Measurements from ENCODE around the gene KCTD7. TPM values are rescaled to one million over a fixed set of nuclear protein-coding genes. Genes with fewer than 3 reads are reported as not detected.
A peak's percentile ranks its signal among the peaks of the same experiment; 100 is the strongest.
"Not testable (repeated sequence)": the region's sequence is repeated elsewhere in the genome, so short reads cannot be mapped to it uniquely, and the experiment has no call there.

The KCTD7 gene
- total RNA-seq, 2 donors from 2014 or later: 8.6 to 10.0 TPM

DNA sequence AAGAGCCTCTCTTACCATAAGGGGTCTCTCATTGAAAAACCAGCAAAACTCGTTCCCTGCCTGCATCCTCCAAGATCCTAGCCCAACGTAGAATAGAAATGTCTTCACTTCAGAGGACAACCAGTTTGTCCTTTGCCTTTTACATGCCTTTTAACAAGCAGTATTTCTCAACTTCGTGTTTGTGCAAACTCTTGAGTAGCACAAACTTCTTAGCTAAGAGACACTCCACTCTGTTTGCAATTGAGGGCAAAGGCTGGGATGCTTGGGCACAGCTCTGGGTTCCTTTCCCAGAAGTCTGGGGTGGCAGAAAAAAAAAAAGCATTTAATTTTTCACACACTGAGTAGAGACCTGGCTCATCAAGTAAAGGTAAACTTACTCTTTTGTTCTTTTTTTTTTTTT, 19.5 kb upstream of the KCTD7 start:
- no peak for DNase-seq (ENCODE audit: low spot score)
- no peak for TF ChIP-seq CTCF (IDR thresholded peaks at IDR 0.05)

DNA sequence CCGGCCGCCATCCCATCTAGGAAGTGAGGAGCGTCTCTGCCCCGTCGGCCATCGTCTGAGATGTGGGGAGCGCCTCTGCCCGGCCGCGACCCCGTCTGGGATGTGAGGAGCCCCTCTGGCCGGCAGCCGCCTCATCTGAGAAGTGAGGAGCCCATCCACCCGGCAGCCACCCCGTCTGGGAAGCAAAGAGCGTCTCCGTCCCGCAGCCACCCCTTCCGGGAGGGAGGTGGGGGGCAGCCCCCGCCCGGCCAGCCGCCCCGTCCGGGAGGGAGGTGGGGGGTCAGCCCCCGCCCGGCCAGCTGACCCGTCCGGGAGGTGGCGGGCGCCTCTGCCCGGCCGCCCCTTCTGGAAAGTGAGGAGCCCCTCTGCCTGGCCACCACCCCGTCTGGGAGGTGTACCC, 14.1 kb upstream of the KCTD7 start:
- H3K36me3 ChIP-seq; H3K4me1 ChIP-seq; H3K9me3 ChIP-seq; H3K27ac ChIP-seq; H3K27me3 ChIP-seq; H3K4me3 ChIP-seq; DNase-seq (ENCODE audit: low spot score): not testable (repeated sequence)

More for the DNA sequence above, 19.5 kb upstream of the KCTD7 start:
- no peak overlapping the region for H3K27ac ChIP-seq
- no peak overlapping the region for H3K4me3 ChIP-seq
- H3K36me3 ChIP-seq: no peaks in the 10 kb centered on the region
- H3K9me3 ChIP-seq: no peaks in the 10 kb centered on the region
- no peaks in the 10 kb centered on the region for H3K27me3 ChIP-seq
- no peaks in the 10 kb centered on the region for H3K4me1 ChIP-seq

DNA sequence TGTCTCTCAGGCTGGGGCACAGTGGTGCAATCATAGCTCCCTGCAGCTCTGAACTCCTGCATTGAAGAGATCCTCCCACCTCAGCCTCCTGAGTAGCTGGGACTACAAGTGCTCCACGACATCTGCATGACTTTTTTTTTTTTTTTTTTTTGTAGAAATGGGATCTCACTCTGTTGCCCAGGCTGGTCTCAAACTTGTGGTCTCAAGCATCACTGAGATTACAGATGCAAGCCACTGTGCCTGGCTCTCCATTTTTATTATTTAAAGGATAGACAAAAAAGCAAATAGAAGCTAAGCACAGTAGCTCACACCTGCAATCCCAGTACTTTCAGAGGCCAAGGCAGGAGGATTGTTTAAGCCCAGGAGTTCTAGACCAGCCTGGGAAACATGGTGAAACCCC, 13.0 kb upstream of the KCTD7 start:
- Histone ChIP-seq H3K36me3 (no peaks in the 10 kb centered on the region), H3K27ac (no peak overlapping the region), H3K4me3 (no peak overlapping the region), H3K27me3 (no peaks in the 10 kb centered on the region), H3K4me1 (no peaks in the 10 kb centered on the region), H3K9me3 (no peaks in the 10 kb centered on the region)
- TF ChIP-seq CTCF (IDR thresholded peaks at IDR 0.05): no peak
- DNase-seq (ENCODE audit: low spot score): no peak

DNA sequence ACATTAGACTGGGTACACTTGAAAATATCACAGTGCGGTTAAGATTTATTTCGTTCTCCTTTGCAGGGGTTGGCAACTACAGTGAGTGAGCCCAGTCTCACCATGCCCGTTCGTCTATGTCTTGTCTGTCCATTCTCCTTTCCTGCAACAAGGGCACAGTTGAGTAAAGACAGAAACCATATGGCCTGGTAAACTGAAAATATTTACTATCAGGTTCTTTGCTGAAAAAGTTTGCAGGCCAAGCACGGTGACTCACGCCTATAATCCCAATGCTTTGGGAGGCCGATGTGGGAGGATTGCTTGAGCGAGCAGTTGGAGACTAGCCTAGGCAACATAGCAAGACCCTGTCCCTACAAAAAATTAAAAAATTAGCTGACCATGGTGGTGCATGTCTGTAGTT, 11.4 kb upstream of the KCTD7 start:
- TF ChIP-seq CTCF (IDR thresholded peaks at IDR 0.05): no peak
- Histone ChIP-seq H3K4me1 (no peaks in the 10 kb centered on the region), H3K27me3 (no peaks in the 10 kb centered on the region), H3K9me3 (no peaks in the 10 kb centered on the region), H3K36me3 (no peaks in the 10 kb centered on the region), H3K27ac (no peak overlapping the region), H3K4me3 (no peak overlapping the region)
- no peak for DNase-seq (ENCODE audit: low spot score)

DNA sequence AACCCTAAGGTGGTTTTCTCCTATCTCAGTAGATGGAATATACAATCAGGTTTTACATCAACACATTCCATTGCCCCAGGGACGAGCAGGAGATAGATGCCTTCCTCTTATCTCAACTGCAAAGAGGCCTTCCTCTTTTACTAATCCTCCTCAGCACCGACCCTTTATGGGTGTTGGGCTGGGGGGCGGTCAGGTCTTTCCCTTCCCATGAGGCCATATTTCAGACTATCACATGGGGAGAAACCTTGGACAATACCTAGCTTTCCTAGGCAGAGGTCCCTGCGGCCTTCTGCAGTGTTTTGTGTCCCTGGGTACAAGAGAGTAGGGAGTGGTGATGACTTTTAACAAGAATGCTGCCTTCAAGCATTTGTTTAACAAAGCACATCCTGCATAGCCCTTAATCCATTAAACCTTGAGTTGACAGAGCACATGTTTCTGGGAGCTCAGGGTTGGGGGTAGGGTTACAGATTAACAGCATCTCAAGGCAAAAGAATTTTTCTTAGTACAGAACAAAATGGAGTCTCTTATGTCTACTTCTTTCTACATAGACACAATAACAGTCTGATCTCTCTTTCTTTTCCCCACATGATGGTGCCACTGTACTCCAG, 9.2 kb upstream of the KCTD7 start:
- not testable (repeated sequence) for H3K9me3 ChIP-seq; H3K27me3 ChIP-seq; H3K27ac ChIP-seq; H3K36me3 ChIP-seq; H3K4me3 ChIP-seq; DNase-seq (ENCODE audit: low spot score); H3K4me1 ChIP-seq

- no peak for TF ChIP-seq CTCF (IDR thresholded peaks at IDR 0.05)
- Histone ChIP-seq H3K4me1 (peaks cover 0 to 17% of the 10 kb centered on the region in 2 donors), H3K4me3 (no peak overlapping the region), H3K27ac (no peak overlapping the region), H3K27me3 (no peaks in the 10 kb centered on the region), H3K36me3 (no peaks in the 10 kb centered on the region), H3K9me3 (no peaks in the 10 kb centered on the region)
- DNase-seq (ENCODE audit: low spot score): no peak
Measured at GRCh38 chr7:66626331-66626934, 2.2 kb upstream of the KCTD7 start.

DNA sequence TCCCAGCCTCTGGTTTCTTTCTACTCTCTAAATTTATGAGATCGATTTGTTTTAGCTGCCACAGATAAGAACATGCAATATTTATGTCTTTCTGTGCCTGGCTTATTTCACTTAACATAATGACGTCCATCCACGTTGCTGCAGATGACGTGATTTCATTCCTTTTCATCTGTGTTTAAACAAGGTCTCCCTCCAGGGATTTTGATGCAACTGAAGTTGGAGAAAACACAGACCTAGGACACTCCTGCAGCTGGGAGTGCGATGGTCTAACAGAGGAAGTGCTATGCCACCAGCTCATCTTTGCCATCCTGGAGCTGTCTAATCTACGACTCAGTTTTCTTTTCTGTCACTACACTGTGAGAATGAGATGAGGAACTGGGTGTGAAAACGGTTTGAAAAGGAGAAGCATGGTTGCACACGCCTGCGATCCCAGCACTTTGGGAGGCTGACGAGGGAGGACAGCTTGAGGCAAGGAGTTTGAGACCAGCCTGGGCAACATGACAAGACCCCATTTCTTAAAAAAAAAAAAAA, 1.5 kb upstream of the KCTD7 start:
- Histone ChIP-seq H3K4me3 (peak overlapping the region in 1 of 2 donors; percentile 77), H3K9me3 (no peaks in the 10 kb centered on the region), H3K27me3 (no peaks in the 10 kb centered on the region), H3K4me1 (peaks cover 0 to 17% of the 10 kb centered on the region in 2 donors), H3K36me3 (no peaks in the 10 kb centered on the region), H3K27ac (peak overlapping the region; percentile 94 to 97)
- TF ChIP-seq CTCF (IDR thresholded peaks at IDR 0.05): no peak
- no peak for DNase-seq (ENCODE audit: low spot score)
